Heart left ventricle (tissue), 16 donors: ENCODE data around the gene EOMES. TPM values are rescaled to one million over a fixed set of nuclear protein-coding genes. Genes with fewer than 3 reads are reported as not detected.
A peak's percentile ranks its signal among the peaks of the same experiment; 100 is the strongest.

Experiments used
- ATAC-seq, 4 donors: fragments of 200-7000 bp; cut with Tn5 transposase; one replicate each; pipeline ENCODE4 v1.9.1; 2020 to 2022; ENCODE audit warnings: moderate library complexity in 4 of 4, mild to moderate bottlenecking in 3 of 4, moderate number of reproducible peaks in 1 of 4
- DNase-seq, 5 donors: peaks; one replicate each; pipeline ENCODE4 v3.0.0-alpha.2; 2020
- H3K27ac ChIP-seq, 12 donors: fragments of 200-600 bp; sonication (generic) in 4 of 12; one replicate each; pipeline versions ENCODE4 v1.5.0 to v1.8.0; 2016 to 2022; ENCODE audit warnings: mild to moderate bottlenecking in 2 of 12
- H3K27me3 ChIP-seq, 9 donors: fragments of 200-600 bp; sonication (generic) in 2 of 9; one replicate each; pipeline versions ENCODE4 v1.5.1 to v1.8.0; 2016 to 2022; ENCODE audit warnings: mild to moderate bottlenecking in 3 of 9
- H3K36me3 ChIP-seq, 9 donors: fragments of 200-600 bp; sonication (generic) in 2 of 9; one replicate each; pipeline versions ENCODE4 v1.5.0 to v1.8.0; 2018 to 2022; ENCODE audit warnings: mild to moderate bottlenecking in 2 of 9
- H3K4me1 ChIP-seq, 12 donors: fragments of 200-600 bp; sonication (generic) in 4 of 12; one replicate each; pipeline versions ENCODE4 v1.5.0 to v1.8.0; 2016 to 2022; ENCODE audit warnings: mild to moderate bottlenecking in 3 of 12
- H3K4me3 ChIP-seq, 12 donors: fragments of 200-600 bp; sonication (generic) in 4 of 12; one replicate each; pipeline versions ENCODE4 v1.5.0 to v1.8.0; 2017 to 2022; ENCODE audit warnings: mild to moderate bottlenecking in 9 of 12, moderate library complexity in 4 of 12
- H3K9me3 ChIP-seq, 12 donors: fragments of 200-600 bp; sonication (generic) in 4 of 12; one replicate each; pipeline versions ENCODE4 v1.5.0 to v1.8.0; 2016 to 2022; ENCODE audit warnings: mild to moderate bottlenecking in 1 of 12
- POLR2A ChIP-seq, 2 donors: fragments of 450-650 bp; IDR thresholded peaks; one replicate each; pipeline ENCODE4 v1.6.1; 2017; ENCODE audit warnings: antibody characterized with exemption in 2 of 2, mild to moderate bottlenecking in 2 of 2, moderate library complexity in 2 of 2
- WGBS, 4 donors: extraction: QIAGEN DNeasy Blood & Tissue Kit in 2 of 4; methylation state at CpG; one replicate each; pipeline versions ENCODE4 v1.1.5 to v1.1.7; 2013 to 2018; 5-methylcytosine and 5-hydroxymethylcytosine counted together
- intact Hi-C, 10 donors: fragments of 100-400 bp; cut with DNase I; formaldehyde crosslinking; loops; one replicate each; pipeline versions ENCODE4 v1.11.1 to v1.14.2; 2022
- polyA plus RNA-seq, 2 donors: library from polyadenylated mRNA; stranded (reverse); fragments of 200-250 nt; gene quantifications; one replicate each; pipeline ENCODE4 v1.2.3, GENCODE V29; 2013
- total RNA-seq, 9 donors: library from RNA; depleted of rRNA in 2 of 9; stranded (reverse); fragments of >200 nt in 2 of 9; fragmentation: NEBNext Ultra II Directional in 3 of 9; extraction: Animal tissue kit (Norgen Biotek cat#: 25700) in 3 of 9; gene quantifications; one replicate each; pipeline versions ENCODE4 v1.1.0 to v1.2.4, GENCODE V29; 2016 to 2023
- TF ChIP-seq, protein P1 (sequence below), 12 donors: fragments of 200-600 bp; sonication (generic) in 4 of 12; IDR thresholded peaks; one replicate each; pipeline versions ENCODE4 v1.5.0 to v1.8.0; 2018 to 2022; ENCODE audit warnings: antibody characterized with exemption in 12 of 12, mild to moderate bottlenecking in 5 of 12
- donor health status: ischemic (EF 13 %, LVEDD 7.1; RV severe dilation, severe dysfunction).
- donor health status: healthy with polysubstance abuse.
- donor health status: DM: no; HTN: yes; CAD: no.
- donor health status: DM: no; HTN: no; CAD: no.
- donor health status: ischemic (EF 25% LVEDD 6.9; RV normal size, moderate dysfunction).
- donor health status: ischemic (EF 25% LVEDD 5.7; RV mildly dilated, moderate dysfunction).
- donor health status: healthy.
- donor health status: DM: yes; HTN: yes; CAD: no.
- donor health status: ischemic (EF 35%, LVEDD 5.7; RV mildly dilated, moderate dysfunction).
- donor health status: nonischemic (EF 11% LVEDD 7.7; RV severe dilation, severe dysfunction).
- donor health status: DM: yes; HTN: yes; CAD: no.
- donor health status: PGD.
- donor health status: ischemic (EF 29% LVEDD 5.4; RV normal size, mild dysfunction).
- donor health status: nonischemic (EF 23%, LVEDD 6.1; RV moderate dilation, normal function).

Gene EOMES
- total and polyA plus RNA-seq, 11 donors = 0.04 to 2.1 (median 0.13) TPM; not detected in 3

DNA sequence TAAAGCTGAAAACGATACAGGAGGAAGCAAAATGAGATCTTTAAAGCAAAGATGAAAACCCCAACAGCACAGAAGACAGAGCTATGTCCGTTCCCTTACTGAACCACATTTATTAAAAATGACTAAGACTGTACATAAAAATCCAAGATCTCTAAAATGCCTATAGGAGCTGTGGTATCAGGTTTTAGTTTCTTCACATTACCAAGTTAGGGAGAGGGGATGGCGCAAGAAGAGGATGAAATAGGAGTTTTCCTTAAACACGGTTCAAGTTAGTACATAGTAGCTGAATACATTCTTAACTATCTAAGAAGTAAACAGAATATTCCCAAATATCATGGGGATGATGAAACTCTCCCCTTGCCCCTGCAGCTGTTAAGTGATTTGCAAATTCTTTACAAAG, 6.3 kb downstream of the EOMES start:
- no peaks in the 10 kb centered on the region for H3K36me3 ChIP-seq
- H3K27ac ChIP-seq = peak overlapping the region in 1 of 12 donors; percentile 32
- intact Hi-C loops = loop anchor here in 2 of 10 donors (10.0 kb wide), 3 partner anchors 569 to 609 kb away; no protein-coding TSS in a partner anchor
- no peak for TF ChIP-seq POLR2A (IDR thresholded peaks at IDR 0.05)
- TF ChIP-seq, protein P1, sequence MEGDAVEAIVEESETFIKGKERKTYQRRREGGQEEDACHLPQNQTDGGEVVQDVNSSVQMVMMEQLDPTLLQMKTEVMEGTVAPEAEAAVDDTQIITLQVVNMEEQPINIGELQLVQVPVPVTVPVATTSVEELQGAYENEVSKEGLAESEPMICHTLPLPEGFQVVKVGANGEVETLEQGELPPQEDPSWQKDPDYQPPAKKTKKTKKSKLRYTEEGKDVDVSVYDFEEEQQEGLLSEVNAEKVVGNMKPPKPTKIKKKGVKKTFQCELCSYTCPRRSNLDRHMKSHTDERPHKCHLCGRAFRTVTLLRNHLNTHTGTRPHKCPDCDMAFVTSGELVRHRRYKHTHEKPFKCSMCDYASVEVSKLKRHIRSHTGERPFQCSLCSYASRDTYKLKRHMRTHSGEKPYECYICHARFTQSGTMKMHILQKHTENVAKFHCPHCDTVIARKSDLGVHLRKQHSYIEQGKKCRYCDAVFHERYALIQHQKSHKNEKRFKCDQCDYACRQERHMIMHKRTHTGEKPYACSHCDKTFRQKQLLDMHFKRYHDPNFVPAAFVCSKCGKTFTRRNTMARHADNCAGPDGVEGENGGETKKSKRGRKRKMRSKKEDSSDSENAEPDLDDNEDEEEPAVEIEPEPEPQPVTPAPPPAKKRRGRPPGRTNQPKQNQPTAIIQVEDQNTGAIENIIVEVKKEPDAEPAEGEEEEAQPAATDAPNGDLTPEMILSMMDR (IDR thresholded peaks at IDR 0.05) = no peak
- 64 to 74% (median 72%) methylated on average over 4 of the region's 4 CpGs for WGBS, 4 donors
- H3K9me3 ChIP-seq = no peaks in the 10 kb centered on the region
- H3K27me3 ChIP-seq = peaks cover 23 to 87% (median 59%) of the 10 kb centered on the region in 9 donors
- H3K4me3 ChIP-seq = peak overlapping the region in 1 of 12 donors; percentile 0
- DNase-seq (no peak), ATAC-seq (no peak)
- H3K4me1 ChIP-seq = peaks cover 0 to 35% (median 12%) of the 10 kb centered on the region in 12 donors

DNA sequence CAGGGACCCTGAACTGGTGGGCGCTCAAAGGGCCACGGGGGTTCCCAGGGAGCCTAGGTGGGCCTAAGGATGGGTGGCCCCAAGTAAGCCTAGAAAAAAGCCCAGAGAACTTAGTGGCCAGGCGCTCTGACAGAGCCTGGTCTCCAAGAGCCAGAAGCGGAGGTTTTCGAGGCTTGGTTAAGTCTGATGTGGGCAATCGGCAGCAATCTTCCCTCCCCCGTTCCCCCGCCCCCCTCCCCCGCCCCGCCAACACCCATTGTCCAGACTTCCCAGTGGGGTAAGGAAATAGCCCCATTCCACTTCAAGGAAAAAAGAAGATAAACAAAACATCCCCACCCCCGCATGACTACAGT, 6.7 kb downstream of the EOMES start:
- Histone ChIP-seq H3K36me3 (no peaks in the 10 kb centered on the region), H3K27me3 (peaks cover 21 to 85% (median 55%) of the 10 kb centered on the region in 9 donors), H3K4me3 (peak overlapping the region in 9 of 12 donors; percentile 4 to 69 (median 22)), H3K27ac (peak overlapping the region in 1 of 12 donors; percentile 65), H3K9me3 (no peaks in the 10 kb centered on the region), H3K4me1 (peaks cover 0 to 33% (median 12%) of the 10 kb centered on the region in 12 donors)
- no peak for ATAC-seq
- WGBS, 4 donors = 13 to 22% (median 17%) methylated on average over 8 to 11 of the region's 11 CpGs
- DNase-seq = no peak
- TF ChIP-seq, protein P1 (IDR thresholded peaks at IDR 0.05) = no peak
- TF ChIP-seq POLR2A (IDR thresholded peaks at IDR 0.05) = no peak
- intact Hi-C loops = loop anchor here in 2 of 10 donors (10.0 kb wide), 3 partner anchors 569 to 609 kb away; no protein-coding TSS in a partner anchor

DNA sequence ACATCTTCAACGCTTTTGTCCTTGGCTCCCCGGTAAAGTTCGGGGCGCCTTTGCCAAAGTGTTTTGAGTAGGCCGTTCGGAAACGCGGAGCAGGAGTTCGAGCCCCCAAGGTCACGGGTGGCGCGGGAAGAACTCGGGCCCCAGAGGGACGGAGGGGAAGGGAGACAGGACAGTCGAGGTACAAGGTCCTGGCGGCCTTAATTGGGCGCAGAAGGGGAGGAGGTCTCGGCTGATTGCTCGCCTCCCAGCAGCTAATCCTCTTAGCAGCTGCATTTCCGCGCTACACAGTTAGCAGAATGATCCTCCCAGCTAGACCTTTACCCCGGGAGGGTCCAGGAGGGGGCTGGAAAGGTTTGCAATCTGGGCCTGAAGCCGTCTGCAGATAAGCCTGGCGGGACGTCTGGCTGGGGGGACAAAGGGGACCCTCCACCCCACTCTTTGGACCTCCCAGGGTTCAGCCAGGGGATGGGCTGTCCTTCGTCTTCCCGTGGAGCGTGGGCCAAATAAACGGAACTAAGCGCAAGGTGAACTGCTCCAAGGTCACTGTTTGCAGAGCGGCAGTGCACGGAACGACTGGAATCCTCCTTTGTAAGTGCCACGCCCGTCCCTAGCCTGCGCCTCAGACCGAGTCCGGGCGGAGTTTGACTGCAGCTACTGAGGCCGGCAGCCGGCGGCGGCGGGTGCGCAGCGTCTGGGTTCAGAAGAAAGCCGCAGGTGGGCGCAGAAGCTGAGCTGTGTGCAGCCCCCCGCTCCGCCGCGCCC, 7.2 kb downstream of the EOMES start:
- peak in 2 of 5 donors; percentile 30 to 61 for DNase-seq
- TF ChIP-seq, protein P1 (IDR thresholded peaks at IDR 0.05) = no peak
- TF ChIP-seq POLR2A (IDR thresholded peaks at IDR 0.05) = no peak
- H3K4me1 ChIP-seq = peaks cover 0 to 33% (median 12%) of the 10 kb centered on the region in 12 donors
- 6 to 37% (median 12%) methylated on average over 18 to 52 of the region's 52 CpGs for WGBS, 4 donors
- peak overlapping the region in 1 of 12 donors; percentile 65 for H3K27ac ChIP-seq
- H3K27me3 ChIP-seq = peaks cover 15 to 85% (median 51%) of the 10 kb centered on the region in 9 donors
- no peaks in the 10 kb centered on the region for H3K9me3 ChIP-seq
- intact Hi-C loops = loop anchor here in 7 of 10 donors (5.0 to 10.0 kb wide), 6 partner anchors 567 to 617 kb away; no protein-coding TSS in a partner anchor
- peak in 1 of 4 donors; percentile 40 for ATAC-seq
- peak overlapping the region in 10 of 12 donors; percentile 3 to 69 (median 21) for H3K4me3 ChIP-seq
- H3K36me3 ChIP-seq = no peaks in the 10 kb centered on the region

DNA sequence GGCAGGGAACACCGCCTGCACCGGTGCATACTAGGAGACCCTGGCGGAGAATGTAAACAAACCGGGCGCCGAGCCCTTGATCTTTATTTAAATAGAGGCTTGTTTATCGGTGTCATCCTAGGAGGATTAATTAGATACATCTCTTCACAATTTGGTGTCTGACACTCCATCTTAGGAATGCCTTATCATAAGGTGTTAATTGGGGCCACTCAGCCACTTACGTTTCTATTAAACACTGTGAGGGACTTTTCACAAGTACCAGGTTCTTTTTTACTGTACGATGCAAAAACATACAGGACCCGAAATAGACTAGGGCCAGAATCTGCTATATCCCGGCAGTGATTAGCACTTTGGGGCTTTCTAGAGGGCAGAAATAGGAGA, 8.0 kb downstream of the EOMES start:
- 16 to 21% (median 20%) methylated on average over 11 of the region's 11 CpGs for WGBS, 4 donors
- no peak for DNase-seq
- peak overlapping the region in 1 of 12 donors; percentile 65 for H3K27ac ChIP-seq
- H3K4me1 ChIP-seq = peaks cover 0 to 33% (median 12%) of the 10 kb centered on the region in 12 donors
- TF ChIP-seq, protein P1 (IDR thresholded peaks at IDR 0.05) = no peak
- no peak for TF ChIP-seq POLR2A (IDR thresholded peaks at IDR 0.05)
- peak overlapping the region in 11 of 12 donors; percentile 24 to 72 (median 59) for H3K4me3 ChIP-seq
- no peaks in the 10 kb centered on the region for H3K36me3 ChIP-seq
- no peaks in the 10 kb centered on the region for H3K9me3 ChIP-seq
- peaks cover 11 to 83% (median 47%) of the 10 kb centered on the region in 9 donors for H3K27me3 ChIP-seq
- intact Hi-C loops = loop anchor here in 7 of 10 donors (5.0 to 10.0 kb wide), 6 partner anchors 568 to 618 kb away; no protein-coding TSS in a partner anchor
- ATAC-seq = no peak
